CD4-positive, alpha-beta T cell treated with Interleukin-6 at 100 ng/mL for 8 hours (primary cell): ENCODE data around the gene MKS1.

ENCODE experiments used
- DNase-seq: peaks from one replicate; pipeline ENCODE4 v3.0.0-alpha.2; 2020; ENCODE audit warnings: mixed read lengths, low spot score

The MKS1 gene

DNA sequence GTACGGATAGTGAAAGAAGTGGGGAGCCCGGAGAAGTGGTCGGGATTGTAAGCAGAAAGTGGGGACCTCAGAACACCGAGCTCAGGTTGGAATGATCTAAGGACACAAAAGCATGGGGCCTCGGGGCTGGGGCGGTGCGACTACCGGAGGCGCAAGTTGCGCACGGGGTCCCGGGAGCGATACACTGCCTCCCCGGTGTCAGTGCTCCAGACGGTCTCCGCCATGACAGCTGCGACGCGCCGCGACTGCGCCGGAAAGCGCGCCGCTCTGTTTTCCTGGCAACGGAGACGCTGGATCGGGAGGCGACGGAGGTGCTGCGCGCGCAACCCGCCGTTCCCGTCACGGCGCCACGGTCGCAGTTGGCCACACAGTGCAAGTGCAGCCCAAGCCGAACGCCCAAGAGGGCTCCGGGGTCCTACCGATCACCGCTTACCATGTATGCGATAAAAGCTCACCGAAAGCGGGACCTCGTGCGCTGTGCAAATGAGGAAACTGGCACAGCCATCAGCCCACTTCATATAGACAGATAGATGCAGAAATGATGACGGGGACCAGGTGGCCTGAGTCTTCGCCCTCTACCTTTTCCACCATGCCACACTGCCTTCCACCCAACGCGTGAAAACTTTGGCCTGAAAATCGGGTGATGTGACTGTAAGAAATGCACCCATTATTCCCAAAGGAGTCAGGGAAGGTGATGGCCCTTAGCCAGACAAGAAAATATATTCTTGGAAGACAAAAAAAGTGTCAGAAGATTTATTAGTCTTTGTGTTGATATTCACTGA is at the start of gene MKS1:
MKS1 (minus strand) TSS at position 249 of the 782 bp plus-strand sequence; CDS start at position 224, 25 bp downstream.
- DNase-seq = peak; percentile 95

DNA sequence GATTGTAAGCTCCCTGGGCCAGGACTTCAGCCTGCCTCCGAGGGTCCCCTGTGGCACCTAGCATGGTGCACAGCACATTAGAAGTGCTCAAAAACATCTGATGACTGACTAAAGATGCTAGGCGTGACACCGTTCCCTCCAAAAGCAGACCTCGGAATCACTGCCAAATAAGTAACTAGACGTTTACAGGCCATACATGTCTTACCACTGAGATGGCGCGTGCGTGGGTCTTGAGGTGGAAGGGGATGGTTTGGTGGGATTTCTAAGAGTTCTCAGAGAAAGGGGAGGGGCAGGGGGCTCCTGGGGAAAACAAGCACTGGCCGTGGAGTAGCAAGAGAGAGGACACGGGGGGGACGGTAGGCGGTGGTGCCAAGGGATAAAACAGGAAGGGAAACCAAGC is 49.3 kb upstream of the MKS1 start:
- DNase-seq = no peak

DNA sequence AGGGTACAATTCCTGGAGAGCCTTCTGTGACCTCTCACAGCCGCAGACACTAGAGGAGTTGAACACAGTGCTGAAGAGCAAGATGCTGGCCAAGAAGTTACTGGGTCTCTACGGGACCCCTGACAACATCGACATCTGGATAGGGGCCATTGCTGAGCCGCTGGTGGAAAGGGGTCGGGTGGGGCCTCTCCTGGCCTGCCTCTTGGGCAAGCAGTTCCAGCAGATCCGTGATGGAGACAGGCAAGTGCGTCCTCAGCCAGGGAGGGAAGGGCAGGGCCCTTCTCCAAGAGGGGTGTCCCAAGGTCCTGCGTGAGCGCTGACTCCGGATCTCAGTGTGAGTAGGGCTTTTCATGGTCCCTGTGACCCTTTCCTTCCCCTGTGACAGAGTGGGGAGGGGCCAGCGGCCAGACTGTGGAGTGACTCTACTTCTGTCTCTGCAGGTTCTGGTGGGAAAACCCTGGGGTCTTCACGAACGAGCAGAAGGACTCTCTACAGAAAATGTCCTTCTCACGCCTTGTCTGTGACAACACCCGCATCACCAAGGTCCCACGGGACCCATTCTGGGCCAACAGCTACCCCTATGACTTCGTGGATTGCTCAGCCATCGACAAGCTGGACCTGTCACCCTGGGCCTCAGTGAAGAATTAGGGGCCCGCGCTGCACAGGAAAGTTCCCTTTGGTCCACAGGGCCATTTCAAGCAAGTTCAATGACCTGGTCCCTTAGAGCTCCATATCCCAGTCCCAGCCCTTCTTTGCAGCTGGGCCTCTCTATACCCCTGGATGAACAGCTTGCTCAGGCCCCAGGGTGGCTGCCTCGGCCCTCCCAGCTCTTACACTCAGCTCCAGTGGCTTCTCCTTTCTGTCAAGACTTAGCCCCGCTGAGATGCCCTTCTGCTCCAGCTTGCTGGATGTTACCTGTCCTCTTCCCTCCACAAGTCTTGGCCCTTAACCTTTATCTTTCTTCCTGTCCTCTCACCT is 48.6 kb upstream of the MKS1 start:
- DNase-seq = no peak

DNA sequence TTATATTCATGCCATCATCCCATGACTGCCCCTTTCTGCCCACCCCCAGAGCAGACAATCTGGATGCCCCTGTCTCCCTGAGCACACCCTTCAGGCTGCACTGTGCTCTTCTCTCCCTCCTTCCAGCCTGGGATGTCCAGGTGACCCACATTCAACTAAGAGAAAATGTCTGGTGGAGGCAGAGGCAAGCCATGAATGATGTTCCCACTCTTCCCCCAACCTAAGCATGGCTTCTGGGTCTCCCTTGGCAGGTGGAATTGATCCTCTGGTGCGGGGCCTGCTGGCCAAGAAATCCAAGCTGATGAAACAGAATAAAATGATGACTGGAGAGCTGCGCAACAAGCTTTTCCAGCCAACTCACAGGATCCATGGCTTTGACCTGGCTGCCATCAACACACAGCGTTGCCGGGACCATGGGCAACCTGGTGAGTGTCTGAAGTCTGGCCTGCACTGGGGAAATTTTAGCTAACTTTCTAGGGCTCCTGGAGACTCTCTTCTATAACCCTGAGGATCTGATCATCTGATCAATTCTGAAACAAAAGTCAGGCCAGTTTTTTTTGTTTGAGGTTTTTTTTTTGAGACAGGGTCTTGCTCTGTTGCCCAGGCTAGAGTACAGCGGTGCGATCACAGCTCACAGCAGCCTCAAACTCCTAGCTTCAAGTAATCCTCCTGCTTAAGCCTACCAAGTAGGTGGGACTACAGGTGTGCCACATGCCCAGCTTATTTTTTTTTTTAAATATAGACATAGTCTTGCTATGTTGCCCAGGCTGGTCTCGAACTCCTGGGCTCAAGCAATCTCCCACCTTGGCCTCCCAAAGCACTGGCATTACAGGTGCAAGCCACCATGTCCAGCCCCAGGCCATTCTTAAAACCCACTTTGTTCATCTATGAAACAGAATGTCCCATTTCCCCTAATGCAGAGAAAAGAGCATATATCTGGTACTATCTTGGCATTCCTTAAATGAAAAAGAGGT is 47.1 kb upstream of the MKS1 start:
- DNase-seq = no peak

DNA sequence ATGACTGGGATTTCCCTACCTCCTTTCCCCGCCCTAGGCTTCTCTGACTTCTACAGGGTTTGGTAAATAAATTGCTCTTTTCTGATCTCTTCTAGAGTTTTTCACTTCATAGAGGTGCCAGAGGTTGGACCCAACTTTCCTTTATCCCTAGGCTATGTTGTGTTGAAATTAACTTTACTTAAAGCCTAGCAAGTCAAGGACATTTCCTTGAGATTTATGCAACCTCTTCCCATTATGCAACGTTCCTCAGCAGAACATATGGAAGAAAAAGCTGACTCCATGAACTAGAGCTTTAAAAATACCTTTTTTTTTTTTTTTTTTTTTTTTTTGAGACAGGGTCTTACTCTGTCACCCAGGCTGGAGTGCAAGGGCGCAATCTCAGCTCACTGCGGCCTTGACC is 46.2 kb upstream of the MKS1 start:
- no peak for DNase-seq

DNA sequence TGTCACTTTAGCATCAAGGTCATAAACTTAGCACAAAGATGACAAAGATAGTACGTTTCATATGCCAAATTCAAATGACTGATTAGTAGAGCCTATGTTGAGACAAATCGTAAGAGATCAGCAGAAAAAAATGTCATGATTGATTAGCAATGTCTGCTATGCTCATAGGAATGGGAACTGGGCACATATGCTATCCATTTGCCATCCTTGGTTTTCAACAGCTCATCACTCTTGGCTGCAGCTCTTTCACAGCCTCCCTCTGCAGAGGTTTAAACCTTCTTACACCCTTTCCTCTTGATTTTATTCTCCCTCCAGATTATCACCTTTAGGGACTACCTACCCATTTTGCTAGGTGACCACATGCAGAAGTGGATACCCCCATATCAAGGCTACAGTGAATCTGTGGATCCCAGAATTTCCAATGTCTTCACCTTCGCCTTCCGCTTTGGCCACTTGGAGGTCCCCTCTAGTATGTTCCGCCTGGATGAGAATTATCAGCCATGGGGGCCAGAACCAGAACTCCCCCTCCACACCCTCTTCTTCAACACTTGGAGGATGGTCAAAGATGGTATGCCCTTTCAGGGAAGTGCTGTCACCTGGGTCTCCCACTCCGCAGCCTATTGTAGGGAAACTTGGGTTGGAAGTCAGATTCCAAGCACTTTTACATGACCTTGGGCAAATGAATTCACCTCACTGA is 45.5 kb upstream of the MKS1 start:
- DNase-seq = no peak

DNA sequence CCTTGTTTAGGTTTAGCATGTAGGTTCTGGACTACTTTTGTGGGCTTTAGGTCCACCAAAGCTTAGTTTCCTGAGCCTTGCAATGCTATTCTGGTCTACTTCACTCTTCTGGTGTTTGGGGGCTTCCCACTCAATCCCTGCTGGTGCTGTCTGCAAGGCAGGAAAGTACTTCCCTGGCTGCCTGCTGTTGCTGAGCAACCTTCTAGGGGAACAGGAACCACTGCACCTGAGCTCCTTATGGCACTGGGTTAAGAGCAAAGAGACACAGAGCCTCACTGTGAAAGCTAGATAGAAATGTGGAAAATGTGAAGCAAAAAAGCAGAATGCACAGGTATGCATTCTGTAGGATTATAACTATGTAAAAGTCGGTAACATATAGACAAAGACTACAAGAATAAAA is 44.7 kb upstream of the MKS1 start:
- DNase-seq = no peak

DNA sequence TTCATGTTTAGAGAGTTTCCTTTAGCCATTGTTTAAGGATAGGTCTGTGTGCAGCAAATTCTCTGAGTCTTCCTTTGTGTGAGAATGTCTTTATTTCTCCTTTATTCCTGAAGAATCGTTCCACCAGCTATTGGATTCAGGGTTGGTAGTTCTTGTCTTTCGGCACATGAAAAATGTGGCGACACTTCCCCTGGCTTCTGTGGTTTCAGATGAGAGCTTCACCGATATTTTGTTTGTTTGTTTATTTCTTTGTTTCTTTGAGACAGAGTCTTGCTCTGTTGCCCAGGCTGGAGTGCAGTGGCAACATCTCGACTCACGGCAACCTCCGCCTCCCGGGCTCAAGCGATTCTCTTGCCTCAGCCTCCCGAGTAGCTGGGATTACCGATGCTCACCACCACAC is 43.1 kb upstream of the MKS1 start:
- no peak for DNase-seq

DNA sequence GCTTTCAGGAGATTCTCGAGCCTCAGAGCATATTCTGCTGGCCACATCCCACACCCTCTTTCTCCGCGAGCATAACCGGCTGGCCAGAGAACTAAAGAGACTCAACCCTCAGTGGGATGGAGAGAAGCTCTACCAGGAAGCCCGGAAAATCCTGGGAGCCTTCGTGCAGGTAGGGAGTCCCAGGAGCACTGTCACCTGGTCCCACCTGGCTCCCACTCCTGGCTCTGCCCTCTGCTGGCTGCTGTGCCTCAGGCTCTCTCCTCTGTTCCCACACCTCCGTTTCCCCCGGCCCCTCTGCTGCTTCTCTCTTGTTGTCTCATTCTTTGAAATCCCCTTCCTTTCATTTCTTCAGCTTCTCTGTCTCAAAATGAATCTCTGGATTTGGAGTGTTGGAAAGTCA is 35.7 kb upstream of the MKS1 start:
- no peak for DNase-seq

DNA sequence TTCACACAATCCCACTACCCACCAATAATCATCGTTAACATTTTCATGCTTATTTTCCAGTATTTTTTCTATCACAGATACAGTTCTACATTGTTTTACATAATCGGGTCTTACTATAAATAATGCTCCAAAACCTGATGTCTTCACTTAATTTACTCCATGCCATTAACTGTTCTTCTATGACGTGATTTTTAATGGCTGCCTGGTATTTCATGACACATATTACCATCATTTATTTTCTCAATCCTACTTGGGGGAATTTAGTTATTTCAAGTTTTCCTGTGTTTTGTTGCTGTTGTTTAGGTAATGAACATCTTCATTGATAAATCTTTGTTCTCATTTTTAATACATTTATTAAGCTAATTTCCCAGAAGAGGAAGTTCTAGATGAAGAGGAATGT is 34.0 kb upstream of the MKS1 start:
- no peak for DNase-seq

DNA sequence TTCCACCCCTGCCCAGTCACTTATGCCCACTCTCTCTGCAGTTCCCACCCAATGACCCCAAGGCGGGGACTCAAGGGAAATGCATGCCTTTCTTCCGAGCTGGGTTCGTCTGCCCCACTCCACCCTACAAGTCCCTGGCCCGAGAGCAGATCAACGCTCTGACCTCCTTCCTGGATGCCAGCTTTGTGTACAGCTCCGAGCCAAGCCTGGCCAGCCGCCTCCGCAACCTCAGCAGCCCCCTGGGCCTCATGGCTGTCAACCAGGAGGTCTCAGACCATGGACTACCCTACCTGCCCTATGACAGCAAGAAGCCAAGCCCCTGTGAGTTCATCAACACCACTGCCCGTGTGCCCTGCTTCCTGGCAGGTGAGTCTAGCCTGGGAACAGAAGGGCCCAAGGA is 33.1 kb upstream of the MKS1 start:
- no peak for DNase-seq

DNA sequence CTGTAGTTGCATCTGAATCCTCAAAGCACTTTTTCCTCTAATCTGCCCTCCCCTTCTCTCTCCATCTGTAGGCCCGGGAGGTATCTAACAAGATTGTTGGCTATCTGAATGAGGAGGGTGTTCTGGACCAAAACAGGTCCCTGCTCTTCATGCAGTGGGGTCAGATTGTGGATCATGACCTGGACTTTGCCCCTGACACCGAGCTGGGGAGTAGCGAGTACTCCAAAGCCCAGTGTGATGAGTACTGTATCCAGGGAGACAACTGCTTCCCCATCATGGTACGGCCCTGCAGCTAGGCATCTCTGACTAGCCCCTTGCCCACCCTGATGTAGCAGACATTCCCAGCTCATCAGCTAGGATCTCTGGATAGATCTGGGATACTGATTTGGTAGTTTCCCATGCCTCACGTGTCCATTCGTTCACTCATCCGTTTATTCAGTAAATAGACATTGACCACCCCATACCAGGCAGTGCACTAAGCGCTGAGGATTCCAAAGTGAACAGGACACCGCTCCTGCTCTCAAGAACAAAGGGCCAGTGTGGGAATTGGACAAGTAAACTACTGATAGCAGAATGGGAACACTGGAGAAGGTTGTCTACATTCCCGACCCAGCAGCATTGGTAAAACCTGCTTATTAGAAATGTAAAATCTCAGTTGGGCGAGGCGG is 31.4 kb upstream of the MKS1 start:
- DNase-seq = no peak

DNA sequence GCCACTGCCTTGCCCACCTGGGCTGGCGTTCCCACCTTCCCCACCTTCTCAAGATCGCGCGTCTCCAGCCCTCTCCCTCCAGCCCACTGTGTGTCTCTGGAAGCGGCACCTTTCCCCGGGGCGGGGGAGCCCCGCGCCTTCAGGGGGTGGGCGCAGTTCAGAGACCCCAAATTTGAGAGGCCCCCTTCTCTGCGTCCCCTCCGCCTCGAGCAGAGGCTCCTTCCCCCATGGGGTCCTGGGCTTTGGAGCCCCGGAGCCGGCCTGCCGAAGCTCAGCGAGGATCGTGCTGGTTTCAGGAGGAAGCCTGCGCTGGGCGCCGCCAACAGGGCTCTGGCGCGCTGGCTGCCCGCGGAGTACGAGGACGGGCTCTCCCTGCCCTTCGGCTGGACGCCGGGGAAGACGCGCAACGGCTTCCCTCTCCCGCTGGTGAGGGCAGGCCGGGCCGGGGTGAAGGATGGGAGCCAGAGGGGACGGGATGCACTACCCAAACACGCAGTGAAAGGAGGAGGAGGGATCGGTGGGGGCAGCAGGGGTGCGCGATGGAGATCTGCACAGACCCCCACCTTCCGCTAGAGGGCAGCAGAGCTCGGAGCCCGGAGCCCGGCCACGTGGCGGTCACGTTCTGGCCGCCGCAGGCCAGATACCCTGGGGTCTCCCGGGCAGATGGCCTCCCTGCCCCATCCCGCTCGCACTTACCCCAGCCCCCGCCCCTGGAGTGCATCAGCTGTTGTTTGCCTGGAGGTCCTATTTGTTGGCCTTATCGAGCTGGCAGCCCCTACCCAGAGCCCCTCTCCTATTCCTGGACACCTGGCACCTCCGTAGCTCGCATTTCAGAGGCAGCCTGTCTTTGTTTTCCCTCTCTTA is 30.4 kb upstream of the MKS1 start:
- peak; percentile 69 for DNase-seq

DNA sequence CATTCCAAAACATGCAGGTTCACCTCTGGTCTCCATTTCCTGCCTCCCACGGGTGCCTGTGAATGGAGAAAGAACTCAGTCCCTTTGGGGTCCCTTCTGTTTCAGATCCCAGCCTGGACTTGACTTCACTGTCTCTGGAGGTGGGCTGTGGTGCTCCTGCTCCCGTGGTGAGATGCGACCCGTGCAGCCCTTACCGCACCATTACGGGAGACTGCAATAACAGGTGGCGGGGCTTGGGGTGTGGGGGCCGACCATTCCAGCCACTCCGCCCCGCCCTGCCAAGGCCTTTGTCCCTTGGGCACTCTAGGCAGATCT is 29.9 kb upstream of the MKS1 start:
- DNase-seq = no peak

DNA sequence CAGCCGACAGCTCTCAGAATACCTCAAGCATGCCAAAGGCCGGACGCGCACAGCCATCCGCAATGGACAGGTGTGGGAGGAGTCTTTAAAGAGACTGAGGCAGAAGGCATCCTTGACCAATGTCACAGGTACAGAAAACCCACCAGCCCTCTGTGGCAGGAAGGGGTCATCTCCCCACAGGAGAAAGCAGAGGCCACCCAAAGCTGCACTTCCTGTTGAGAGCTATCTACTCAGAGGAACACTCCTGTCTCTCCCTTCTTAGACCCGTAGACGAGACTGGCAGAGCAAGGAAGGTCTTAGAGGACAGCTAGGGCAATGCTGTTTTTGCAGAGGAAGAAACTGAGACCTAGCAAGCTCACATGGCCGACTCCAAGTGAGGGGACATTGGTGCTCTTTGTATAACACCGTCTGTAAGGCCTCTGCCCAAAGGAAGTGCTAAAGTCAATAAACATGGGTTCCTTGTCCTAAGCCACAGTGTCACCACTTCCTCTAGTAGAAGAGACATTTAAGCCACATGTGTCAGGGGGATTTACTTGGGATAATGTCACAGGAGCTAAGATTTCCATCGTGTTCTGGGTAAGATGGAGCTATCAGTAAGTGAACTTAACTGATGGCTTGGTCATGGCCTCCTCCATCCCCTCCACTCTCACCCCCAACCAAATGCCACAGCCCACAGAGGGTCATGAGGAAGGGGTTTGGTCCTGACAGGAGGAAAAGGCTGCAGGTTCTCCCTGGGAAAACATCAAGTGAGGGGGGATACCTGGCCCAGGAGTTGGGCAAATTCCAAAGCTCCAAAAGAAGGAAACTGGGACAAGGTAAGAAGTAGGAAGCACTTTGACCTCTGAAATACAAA is 28.7 kb upstream of the MKS1 start:
- DNase-seq = no peak

DNA sequence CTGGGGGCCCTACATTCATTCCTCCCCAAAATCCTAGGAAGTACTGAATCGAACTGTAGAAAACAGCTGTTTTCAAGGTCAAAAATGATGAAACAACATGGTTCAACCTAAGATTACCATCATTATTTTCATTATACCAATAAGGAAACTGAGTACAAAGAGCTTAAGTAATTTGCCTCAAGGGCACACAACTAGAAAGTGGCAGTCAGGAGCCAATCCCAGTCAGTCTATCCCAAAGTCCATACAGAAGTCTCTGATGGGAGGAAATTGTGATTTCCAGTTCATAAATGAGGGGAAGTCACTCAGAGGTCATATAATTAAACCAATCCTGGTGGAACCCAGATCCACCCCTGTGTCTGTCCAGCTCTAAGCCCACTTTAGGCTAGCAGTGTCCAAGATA is 27.7 kb upstream of the MKS1 start:
- DNase-seq = no peak

DNA sequence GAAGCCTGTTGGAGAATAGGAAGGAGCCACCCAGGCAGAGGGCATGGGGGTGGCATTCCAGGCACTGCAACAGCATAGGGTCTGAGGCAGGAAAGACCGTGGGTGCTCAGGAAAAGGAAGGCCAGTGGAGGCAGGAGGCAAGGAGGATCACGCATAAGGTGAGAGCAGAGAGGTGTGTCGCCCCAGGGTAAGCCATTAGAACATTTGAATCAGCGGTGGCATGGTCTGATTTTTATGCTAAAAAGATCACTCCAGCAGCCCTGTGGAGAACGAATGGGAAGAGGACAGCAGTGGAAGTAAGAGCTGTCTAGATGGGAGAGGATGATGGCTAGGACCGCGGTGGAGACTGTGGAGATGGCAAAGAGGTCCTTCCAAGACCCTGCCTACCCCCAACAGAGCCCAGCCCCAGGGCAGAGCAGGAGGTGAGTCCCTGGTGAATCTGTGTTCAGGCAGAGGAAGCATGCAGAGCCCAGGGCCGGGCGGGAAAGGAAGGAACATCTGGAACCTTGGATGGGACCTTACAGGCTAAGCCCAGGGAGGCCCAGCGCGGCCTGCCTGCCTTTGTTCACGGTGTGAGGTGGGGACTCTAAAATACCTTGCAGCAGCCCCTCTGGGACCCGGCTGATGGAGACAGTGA is 27.2 kb upstream of the MKS1 start:
- no peak for DNase-seq

DNA sequence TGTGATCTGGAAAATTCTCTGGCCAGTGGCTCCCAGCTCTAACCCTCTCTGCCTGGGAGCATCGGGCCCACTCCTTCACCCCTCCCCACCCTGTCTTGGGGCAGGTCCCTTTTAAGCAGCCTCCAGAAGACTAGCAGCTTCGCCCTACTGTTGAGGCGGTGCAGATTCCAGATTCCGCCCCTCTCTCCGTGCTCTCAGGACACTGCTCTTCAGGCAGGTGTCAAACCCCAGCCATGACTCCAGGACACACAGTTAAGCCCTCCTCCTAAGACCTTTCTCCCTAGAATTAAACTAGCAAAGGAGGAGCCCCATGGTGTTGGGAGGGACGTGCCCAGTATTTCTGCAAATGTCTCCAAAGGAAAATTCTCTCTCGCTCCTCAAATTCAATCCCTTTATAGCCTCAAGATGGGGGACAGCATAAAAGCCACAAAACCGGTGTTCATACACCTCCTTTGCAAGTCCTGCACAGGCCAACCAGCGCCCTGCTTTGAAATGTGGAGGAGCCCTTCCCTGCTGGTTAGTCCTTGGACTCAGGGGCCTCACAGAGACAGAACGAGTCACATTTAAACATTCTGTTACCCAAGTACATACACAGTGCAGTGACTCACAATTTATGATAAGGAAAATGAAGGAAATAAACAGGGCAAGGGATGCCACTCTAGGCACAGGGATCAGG is 26.5 kb upstream of the MKS1 start:
- no peak for DNase-seq
